Measurements from ENCODE around the gene KATNBL1.
"Not testable (repeated sequence)": the region's sequence is repeated elsewhere in the genome, so short reads cannot be mapped to it uniquely, and the experiment has no call there.

KATNBL1 gene

DNA sequence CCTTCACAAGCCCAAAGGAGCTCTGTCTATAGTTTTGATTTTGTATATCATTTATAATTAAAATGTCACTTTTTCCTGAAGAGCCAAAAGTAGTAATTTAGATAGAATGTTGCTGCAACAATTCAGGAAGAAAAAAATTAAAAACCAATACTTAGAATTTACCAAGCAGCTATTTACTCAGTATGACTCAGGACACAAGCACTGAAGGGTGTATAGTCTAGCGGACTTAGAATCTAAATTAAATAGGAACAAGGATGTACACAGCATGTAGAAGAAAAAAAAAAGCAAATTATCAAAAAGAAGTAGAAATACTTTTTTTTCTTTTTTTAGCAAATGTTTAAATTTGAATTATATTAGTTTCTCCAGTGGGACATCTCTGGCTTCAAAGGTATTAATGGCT lies 76.4 kb downstream of the KATNBL1 start:
- H3K4me3 ChIP-seq (replicated peaks; ENCODE audit: low read depth, low read length) = no peak overlapping the region
- TF ChIP-seq, protein P1, sequence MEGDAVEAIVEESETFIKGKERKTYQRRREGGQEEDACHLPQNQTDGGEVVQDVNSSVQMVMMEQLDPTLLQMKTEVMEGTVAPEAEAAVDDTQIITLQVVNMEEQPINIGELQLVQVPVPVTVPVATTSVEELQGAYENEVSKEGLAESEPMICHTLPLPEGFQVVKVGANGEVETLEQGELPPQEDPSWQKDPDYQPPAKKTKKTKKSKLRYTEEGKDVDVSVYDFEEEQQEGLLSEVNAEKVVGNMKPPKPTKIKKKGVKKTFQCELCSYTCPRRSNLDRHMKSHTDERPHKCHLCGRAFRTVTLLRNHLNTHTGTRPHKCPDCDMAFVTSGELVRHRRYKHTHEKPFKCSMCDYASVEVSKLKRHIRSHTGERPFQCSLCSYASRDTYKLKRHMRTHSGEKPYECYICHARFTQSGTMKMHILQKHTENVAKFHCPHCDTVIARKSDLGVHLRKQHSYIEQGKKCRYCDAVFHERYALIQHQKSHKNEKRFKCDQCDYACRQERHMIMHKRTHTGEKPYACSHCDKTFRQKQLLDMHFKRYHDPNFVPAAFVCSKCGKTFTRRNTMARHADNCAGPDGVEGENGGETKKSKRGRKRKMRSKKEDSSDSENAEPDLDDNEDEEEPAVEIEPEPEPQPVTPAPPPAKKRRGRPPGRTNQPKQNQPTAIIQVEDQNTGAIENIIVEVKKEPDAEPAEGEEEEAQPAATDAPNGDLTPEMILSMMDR (IDR thresholded peaks at IDR 0.05; ENCODE audit: low read depth, low read length, missing control alignments) = no peak
- no peak for DNase-seq (ENCODE audit: extremely low read depth, low read depth)

DNA sequence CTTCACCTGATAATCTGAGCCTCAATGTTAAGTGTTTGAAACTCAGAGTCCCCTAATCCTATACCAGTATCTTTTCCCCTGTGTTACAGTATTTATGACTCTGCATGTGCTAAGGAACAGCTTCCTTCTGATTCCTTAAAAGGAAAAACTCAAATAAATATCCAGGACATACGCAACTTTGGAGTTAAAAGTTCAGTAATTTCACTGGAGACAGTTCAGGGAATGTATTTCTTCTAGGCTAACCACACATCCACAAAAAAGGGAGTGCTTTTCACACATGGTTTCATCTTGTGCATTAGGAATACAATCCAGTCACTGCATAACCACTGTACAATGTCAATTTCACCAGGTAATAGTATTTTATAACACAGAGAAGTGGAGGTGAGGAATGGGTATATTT lies 77.0 kb downstream of the KATNBL1 start:
- TF ChIP-seq, protein P1 (IDR thresholded peaks at IDR 0.05; ENCODE audit: low read depth, low read length, missing control alignments) = no peak
- no peak for DNase-seq (ENCODE audit: extremely low read depth, low read depth)
- H3K4me3 ChIP-seq (replicated peaks; ENCODE audit: low read depth, low read length) = no peak overlapping the region

DNA sequence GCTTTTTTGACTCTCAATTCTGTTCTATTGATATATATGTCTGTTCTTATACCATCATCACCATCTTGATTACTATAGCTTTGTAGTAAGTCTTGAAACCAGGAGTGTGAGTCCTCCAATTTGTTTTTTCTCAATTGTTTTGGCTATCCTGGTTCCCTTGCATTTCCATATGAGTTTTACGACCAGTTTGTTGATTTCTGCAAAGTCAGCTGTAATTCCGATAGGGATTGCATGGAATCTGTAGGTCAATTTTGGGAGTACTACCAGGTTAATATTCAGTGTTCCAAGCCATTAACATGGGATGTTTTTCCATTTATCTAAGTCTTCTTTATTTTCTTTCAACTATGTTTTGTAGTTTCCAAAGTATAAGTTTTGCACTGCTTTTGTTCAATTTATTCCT lies 81.0 kb downstream of the KATNBL1 start:
- DNase-seq (ENCODE audit: extremely low read depth, low read depth) = no peak
- no peak overlapping the region for H3K4me3 ChIP-seq (replicated peaks; ENCODE audit: low read depth, low read length)
- TF ChIP-seq, protein P1 (IDR thresholded peaks at IDR 0.05; ENCODE audit: low read depth, low read length, missing control alignments) = no peak

DNA sequence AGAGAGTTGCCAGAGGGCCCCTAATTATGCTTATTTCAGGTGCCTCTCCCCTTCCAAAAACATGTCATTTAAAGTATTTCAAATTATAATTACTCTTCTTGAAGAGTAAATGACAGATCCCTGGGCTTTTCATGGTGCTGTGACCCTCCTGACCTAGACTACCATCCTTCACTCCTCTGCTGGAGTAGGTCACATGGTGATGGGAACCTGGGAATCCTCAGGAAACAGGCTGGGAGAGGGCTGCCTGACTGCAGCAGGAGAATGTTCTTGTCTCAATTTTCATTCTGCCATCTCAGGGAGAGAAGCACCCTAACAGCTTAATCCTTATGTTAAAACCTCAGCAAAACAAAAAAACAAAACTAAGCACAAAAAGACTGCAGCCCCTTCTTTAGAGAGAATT lies 83.4 kb downstream of the KATNBL1 start:
- H3K4me3 ChIP-seq (replicated peaks; ENCODE audit: low read depth, low read length) = no peak overlapping the region
- no peak for DNase-seq (ENCODE audit: extremely low read depth, low read depth)
- TF ChIP-seq, protein P1 (IDR thresholded peaks at IDR 0.05; ENCODE audit: low read depth, low read length, missing control alignments) = no peak

DNA sequence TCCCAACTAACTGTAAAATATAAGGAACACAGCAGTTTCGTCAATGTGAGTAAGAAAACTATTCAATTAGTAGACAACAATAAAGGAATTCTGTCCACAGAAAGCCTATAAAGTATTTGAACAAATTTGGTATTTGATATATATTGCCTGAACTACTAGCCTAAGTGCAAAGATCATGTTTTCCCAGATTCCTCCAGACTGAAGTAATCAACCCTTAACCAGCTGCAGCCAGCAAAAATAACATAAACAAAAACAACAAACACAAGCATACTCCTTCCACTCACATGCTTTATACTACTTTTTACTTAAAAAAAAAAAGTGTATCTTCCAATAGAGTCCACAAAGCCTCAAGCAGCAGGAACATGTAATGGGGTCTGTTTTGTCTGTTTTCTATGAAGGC lies 84.0 kb downstream of the KATNBL1 start:
- H3K4me3 ChIP-seq (replicated peaks; ENCODE audit: low read depth, low read length) = no peak overlapping the region
- TF ChIP-seq, protein P1 (IDR thresholded peaks at IDR 0.05; ENCODE audit: low read depth, low read length, missing control alignments) = no peak
- DNase-seq (ENCODE audit: extremely low read depth, low read depth) = no peak

DNA sequence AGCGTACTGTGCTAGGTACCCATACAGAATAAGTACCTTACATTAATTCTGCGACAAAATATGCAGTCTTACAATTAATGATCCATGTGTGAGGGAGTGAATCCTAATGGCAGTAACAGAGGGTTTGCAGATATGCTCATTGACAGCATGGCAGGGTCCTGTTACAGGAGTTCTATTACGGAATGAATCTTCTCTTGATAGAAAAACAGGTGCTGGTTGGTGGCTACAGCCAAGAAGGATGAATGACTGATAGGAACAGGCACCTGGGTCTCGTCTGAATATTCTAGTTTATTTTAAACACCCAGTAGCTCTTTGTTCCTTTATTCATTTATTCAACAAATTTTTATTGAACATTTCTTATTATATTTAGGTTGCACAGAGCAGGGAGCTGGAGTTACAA lies 85.2 kb downstream of the KATNBL1 start:
- H3K4me3 ChIP-seq (replicated peaks; ENCODE audit: low read depth, low read length) = no peak overlapping the region
- TF ChIP-seq, protein P1 (IDR thresholded peaks at IDR 0.05; ENCODE audit: low read depth, low read length, missing control alignments) = no peak
- no peak for DNase-seq (ENCODE audit: extremely low read depth, low read depth)

DNA sequence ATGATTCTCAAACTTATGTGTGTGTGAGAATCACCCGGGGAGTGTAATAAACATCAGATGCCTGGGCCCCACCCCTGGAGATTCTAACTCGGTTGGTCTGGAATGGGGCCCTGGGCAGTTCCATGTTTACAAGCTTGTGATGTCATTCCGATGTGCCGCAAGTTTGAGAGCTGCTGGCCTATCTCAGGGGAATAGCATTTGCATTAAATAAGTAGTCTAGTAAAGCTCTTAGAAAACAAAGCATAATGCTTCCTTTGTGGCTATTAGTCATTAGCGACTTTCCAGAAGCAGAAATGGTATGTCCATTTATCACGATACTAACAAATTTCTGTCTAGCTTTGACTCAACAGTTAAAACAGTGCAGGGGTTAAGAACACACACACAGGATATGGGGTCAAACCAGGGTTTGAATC lies 87.1 kb downstream of the KATNBL1 start:
- no peak overlapping the region for H3K4me3 ChIP-seq (replicated peaks; ENCODE audit: low read depth, low read length)
- DNase-seq (ENCODE audit: extremely low read depth, low read depth) = peak; percentile 91
- TF ChIP-seq, protein P1 (IDR thresholded peaks at IDR 0.05; ENCODE audit: low read depth, low read length, missing control alignments) = no peak

DNA sequence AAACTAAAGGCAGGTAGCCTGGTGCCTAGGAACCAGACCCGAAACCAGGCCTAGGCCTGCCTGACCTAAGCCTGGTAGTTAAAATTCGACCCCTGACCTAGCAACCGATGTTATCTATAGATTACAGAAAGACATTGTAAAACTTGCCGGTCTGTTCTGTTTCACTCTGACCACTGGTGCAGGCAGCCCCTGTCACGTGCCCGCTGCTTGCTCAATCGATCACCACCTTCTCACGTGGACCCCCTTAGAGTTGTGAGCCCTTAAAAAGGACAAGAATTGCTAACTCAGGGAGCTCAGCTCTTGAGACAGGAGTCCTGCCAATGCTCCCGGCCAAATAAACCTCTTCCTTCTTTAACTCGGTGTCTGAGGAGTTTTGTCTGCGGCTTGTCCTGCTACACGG lies 88.1 kb downstream of the KATNBL1 start:
- H3K4me3 ChIP-seq (replicated peaks; ENCODE audit: low read depth, low read length); DNase-seq (ENCODE audit: extremely low read depth, low read depth): not testable (repeated sequence)

DNA sequence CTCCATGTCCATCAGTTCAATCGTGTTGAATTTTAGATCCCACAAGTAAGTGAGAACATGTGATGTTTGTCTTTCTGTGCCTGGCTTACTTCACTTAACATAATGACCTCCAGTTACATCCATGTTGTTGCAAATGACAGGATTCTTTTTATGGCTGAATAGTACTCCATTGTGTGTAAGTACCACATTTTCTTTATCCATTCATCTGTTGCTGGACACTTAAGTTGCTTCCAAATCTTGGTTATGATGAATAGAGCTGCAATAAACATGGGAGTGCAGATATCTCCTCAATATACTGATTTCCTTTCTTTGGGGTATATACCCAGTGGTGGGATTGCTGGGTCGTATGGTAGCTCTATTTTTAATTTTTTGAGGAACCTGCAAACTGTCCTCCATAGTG lies 89.5 kb downstream of the KATNBL1 start:
- H3K4me3 ChIP-seq (replicated peaks; ENCODE audit: low read depth, low read length); DNase-seq (ENCODE audit: extremely low read depth, low read depth): not testable (repeated sequence)
